HG02885 (cell line): ENCODE measurements around the gene PATJ.

ENCODE experiments used
- ATAC-seq: cut with Tn5 transposase; IDR thresholded peaks from one replicate; pipeline ENCODE4 v1.9.1; 2021; ENCODE audit warnings: mild to moderate bottlenecking; ENCODE audit not compliant: unreplicated experiment, poor library complexity

PATJ gene

GRCh38 chr1:61978796-61979195 lies 236.5 kb downstream of the PATJ start:
- ATAC-seq: no peak

GRCh38 chr1:61979729-61980128 lies 237.4 kb downstream of the PATJ start:
- ATAC-seq: no peak

- no peak for ATAC-seq
Observed at GRCh38 chr1:61980561-61980960, 238.3 kb downstream of the PATJ start.

- ATAC-seq: no peak
Observed at GRCh38 chr1:61981870-61982660, 239.8 kb downstream of the PATJ start.

GRCh38 chr1:61983236-61983635 lies 241.0 kb downstream of the PATJ start:
- no peak for ATAC-seq

- no peak for ATAC-seq
Observed at GRCh38 chr1:61992257-61992656, 250.0 kb downstream of the PATJ start.

GRCh38 chr1:61993331-61993961 lies 251.2 kb downstream of the PATJ start:
- no peak for ATAC-seq

GRCh38 chr1:61995641-61996040 lies 253.4 kb downstream of the PATJ start:
- no peak for ATAC-seq

- no peak for ATAC-seq
Observed at GRCh38 chr1:61997123-61997522, 254.8 kb downstream of the PATJ start.

- no peak for ATAC-seq
Observed at GRCh38 chr1:62003777-62004176, 261.5 kb downstream of the PATJ start.

GRCh38 chr1:62006690-62007089 lies 264.4 kb downstream of the PATJ start:
- ATAC-seq: no peak

GRCh38 chr1:62011006-62011405 lies 268.7 kb downstream of the PATJ start:
- no peak for ATAC-seq

- ATAC-seq: no peak
Observed at GRCh38 chr1:62012095-62012494, 269.8 kb downstream of the PATJ start.

GRCh38 chr1:62012836-62013235 lies 270.6 kb downstream of the PATJ start:
- no peak for ATAC-seq

GRCh38 chr1:62013264-62013663 lies 271.0 kb downstream of the PATJ start:
- no peak for ATAC-seq

GRCh38 chr1:62022382-62022983 lies 280.2 kb downstream of the PATJ start:
- ATAC-seq: no peak

- no peak for ATAC-seq
Observed at GRCh38 chr1:62024690-62025089, 282.4 kb downstream of the PATJ start.

- no peak for ATAC-seq
Observed at GRCh38 chr1:62025154-62025553, 282.9 kb downstream of the PATJ start.

- no peak for ATAC-seq
Observed at GRCh38 chr1:62025892-62026291, 283.6 kb downstream of the PATJ start.

GRCh38 chr1:62029704-62030103 lies 287.4 kb downstream of the PATJ start:
- no peak for ATAC-seq

- no peak for ATAC-seq
Observed at GRCh38 chr1:62034790-62035189, 292.5 kb downstream of the PATJ start.

GRCh38 chr1:62037274-62037673 lies 295.0 kb downstream of the PATJ start:
- no peak for ATAC-seq
